ENCODE data around the gene TSEN2. TPM values are rescaled to one million over a fixed set of nuclear protein-coding genes. Genes with fewer than 3 reads are reported as not detected.

TSEN2 gene
- total RNA-seq, 1 experiment from 2014 or later = 32.3 TPM

DNA sequence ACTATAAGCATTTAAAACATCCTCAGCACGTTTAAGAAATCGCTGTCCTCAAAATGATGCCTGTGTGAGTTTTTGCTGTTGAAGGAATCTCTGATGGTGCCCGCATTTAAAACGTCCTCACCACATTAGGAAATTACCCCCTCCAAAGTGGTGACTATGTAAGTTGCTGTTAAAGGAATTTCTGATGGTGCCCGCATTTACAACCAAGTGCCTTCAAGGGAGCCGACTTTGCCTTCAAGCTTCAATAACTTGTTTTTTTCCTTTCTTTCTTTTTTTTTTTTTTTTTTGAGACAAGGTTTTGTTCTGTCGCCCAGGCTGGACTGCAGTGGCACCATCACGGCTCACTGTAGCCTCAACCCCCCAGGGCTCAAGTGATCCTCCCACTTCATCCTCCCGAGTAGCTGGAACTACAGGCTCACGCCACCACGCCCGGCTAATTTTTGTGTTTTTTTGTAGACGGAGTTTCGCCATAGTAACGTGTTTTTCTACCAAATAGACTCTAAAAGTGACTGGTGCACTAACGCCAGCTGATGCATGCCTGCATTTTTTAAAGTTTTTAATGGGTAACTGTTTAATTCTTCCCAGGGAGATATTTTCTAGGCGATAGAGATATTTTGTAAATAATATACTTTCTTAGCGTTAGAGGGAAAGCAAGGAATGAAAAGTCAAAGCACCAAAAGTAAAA is 19.0 kb upstream of the TSEN2 start:
- Mint-ChIP-seq H3K4me1 (ENCODE audit: insufficient read depth, unreplicated experiment) (no peaks in the 10 kb centered on the region), H3K27me3 (ENCODE audit: insufficient read depth, unreplicated experiment) (no peaks in the 10 kb centered on the region), H3K4me3 (ENCODE audit: unreplicated experiment) (no peak overlapping the region), H3K36me3 (ENCODE audit: insufficient read depth, unreplicated experiment) (no peaks in the 10 kb centered on the region), H3K9me3 (ENCODE audit: unreplicated experiment) (no peaks in the 10 kb centered on the region), H3K27ac (ENCODE audit: low read depth, unreplicated experiment) (no peak overlapping the region)
- DNase-seq (ENCODE audit: unreplicated experiment) = no peak
- no TSS peak for BruUV-seq (replicated peaks)
- intact Hi-C loops (cut with micrococcal nuclease) = no loop called here
- ChIA-PET CTCF (interaction anchor here (0.5 to 2.2 kb wide), 5 partner anchors 14 to 327 kb away, joined by 3 to 8 read pairs (median 3); no protein-coding TSS in a partner anchor), POLR2A (no interaction called here)
- no peak for TF ChIP-seq CTCF (IDR thresholded peaks at IDR 0.05; ENCODE audit: unreplicated experiment)

DNA sequence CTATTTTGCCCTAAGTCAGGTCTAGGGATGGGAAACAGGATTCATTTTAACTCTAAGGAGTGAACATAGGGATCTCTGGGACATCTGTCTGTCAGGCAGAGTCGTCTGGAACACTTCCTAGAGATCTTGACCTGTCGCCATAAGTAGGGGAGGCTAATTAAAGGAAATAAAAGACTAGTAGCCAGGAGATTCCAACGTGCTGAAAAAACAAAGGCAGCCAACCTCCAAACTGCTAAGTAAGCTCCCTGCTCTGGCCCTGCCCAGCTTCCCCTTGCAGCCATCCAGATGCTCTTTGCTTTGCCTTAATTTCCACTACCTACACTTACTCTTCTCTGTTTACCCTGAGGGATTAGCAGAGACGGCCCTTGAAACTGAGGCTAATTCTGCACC is 18.4 kb upstream of the TSEN2 start:
- Mint-ChIP-seq H3K4me3 (ENCODE audit: unreplicated experiment) (no peak overlapping the region), H3K27me3 (ENCODE audit: insufficient read depth, unreplicated experiment) (no peaks in the 10 kb centered on the region), H3K9me3 (ENCODE audit: unreplicated experiment) (no peaks in the 10 kb centered on the region), H3K4me1 (ENCODE audit: insufficient read depth, unreplicated experiment) (peaks cover 3% of the 10 kb centered on the region), H3K36me3 (ENCODE audit: insufficient read depth, unreplicated experiment) (no peaks in the 10 kb centered on the region), H3K27ac (ENCODE audit: low read depth, unreplicated experiment) (no peak overlapping the region)
- BruUV-seq (replicated peaks) = no TSS peak
- no peak for DNase-seq (ENCODE audit: unreplicated experiment)
- ChIA-PET POLR2A (no interaction called here), CTCF (interaction anchor here (0.5 to 0.8 kb wide), 3 partner anchors 232 to 327 kb away, joined by 3 to 6 read pairs (median 3); no protein-coding TSS in a partner anchor)
- no peak for TF ChIP-seq CTCF (IDR thresholded peaks at IDR 0.05; ENCODE audit: unreplicated experiment)
- intact Hi-C loops (cut with micrococcal nuclease) = no loop called here

GRCh38 chr3:12467746-12468145 is 16.5 kb upstream of the TSEN2 start:
- Mint-ChIP-seq H3K4me1 (ENCODE audit: insufficient read depth, unreplicated experiment) (peaks cover 11% of the 10 kb centered on the region), H3K9me3 (ENCODE audit: unreplicated experiment) (no peaks in the 10 kb centered on the region), H3K4me3 (ENCODE audit: unreplicated experiment) (no peak overlapping the region), H3K27ac (ENCODE audit: low read depth, unreplicated experiment) (no peak overlapping the region), H3K27me3 (ENCODE audit: insufficient read depth, unreplicated experiment) (no peaks in the 10 kb centered on the region), H3K36me3 (ENCODE audit: insufficient read depth, unreplicated experiment) (no peaks in the 10 kb centered on the region)
- BruUV-seq (replicated peaks) = no TSS peak
- ChIA-PET POLR2A (no interaction called here), CTCF (interaction anchor here (0.6 to 1.3 kb wide), 3 partner anchors 10 to 12 kb away, joined by 3 to 4 read pairs (median 4); no protein-coding TSS in a partner anchor)
- no peak for DNase-seq (ENCODE audit: unreplicated experiment)
- intact Hi-C loops (cut with micrococcal nuclease) = no loop called here
- no peak for TF ChIP-seq CTCF (IDR thresholded peaks at IDR 0.05; ENCODE audit: unreplicated experiment)

- H3K4me1 Mint-ChIP-seq (ENCODE audit: insufficient read depth, unreplicated experiment) = peaks cover 11% of the 10 kb centered on the region
- no peak for TF ChIP-seq CTCF (IDR thresholded peaks at IDR 0.05; ENCODE audit: unreplicated experiment)
Observed at GRCh38 chr3:12468276-12468675, 16.0 kb upstream of the TSEN2 start.

More at GRCh38 chr3:12468276-12468675, 16.0 kb upstream of the TSEN2 start:
- Mint-ChIP-seq H3K36me3 (ENCODE audit: insufficient read depth, unreplicated experiment) (no peaks in the 10 kb centered on the region), H3K9me3 (ENCODE audit: unreplicated experiment) (no peaks in the 10 kb centered on the region), H3K27me3 (ENCODE audit: insufficient read depth, unreplicated experiment) (no peaks in the 10 kb centered on the region), H3K4me3 (ENCODE audit: unreplicated experiment) (no peak overlapping the region), H3K27ac (ENCODE audit: low read depth, unreplicated experiment) (no peak overlapping the region)
- no TSS peak for BruUV-seq (replicated peaks)
- intact Hi-C loops (cut with micrococcal nuclease) = no loop called here
- DNase-seq (ENCODE audit: unreplicated experiment) = no peak
- ChIA-PET CTCF (interaction anchor here (0.5 to 1.3 kb wide), 5 partner anchors 11 to 1189 kb away, joined by 3 to 4 read pairs (median 4); no protein-coding TSS in a partner anchor), POLR2A (no interaction called here)

All from MCF 10A (cell line).